Lower leg skin (tissue), 3 donors: ENCODE results near the gene R3HDM4.

Experiments
- CTCF ChIP-seq, 3 donors: fragments of 450-650 bp; IDR thresholded peaks; one replicate each; pipeline ENCODE4 v1.5.1; 2016; ENCODE audit warnings: antibody characterized with exemption in 3 of 3, mild to moderate bottlenecking in 3 of 3, moderate library complexity in 2 of 3
- POLR2A ChIP-seq, 2 donors: fragments of 450-650 bp; IDR thresholded peaks; one replicate each; pipeline ENCODE4 v1.6.1; 2016 to 2017; ENCODE audit warnings: antibody characterized with exemption in 2 of 2, mild to moderate bottlenecking in 1 of 2, moderate library complexity in 1 of 2

DNA sequence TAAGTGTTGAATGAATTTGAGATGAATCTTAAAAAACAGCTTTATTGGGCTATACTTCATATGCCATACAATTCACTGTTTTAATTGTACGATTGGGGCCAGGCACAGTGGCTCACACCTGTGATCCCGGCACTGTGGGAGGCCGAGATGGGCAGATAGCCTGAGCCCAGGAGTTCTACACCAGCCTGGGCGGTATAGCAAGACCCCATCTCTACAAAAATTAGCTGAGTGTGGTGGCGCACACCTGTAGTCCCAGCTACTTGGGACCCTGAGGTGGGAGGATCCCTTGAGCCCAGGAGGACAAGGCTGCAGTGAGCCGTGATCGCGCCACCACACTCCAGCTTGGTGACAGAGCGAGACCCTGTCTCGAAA lies 23.1 kb upstream of the R3HDM4 start:
- TF ChIP-seq CTCF (IDR thresholded peaks at IDR 0.05) (no peak), POLR2A (IDR thresholded peaks at IDR 0.05) (no peak)
